Kidney tubule cell (primary cell): ENCODE results near the gene BBOF1.

Experiments used
- DNase-seq: peaks from one replicate; pipeline ENCODE4 v3.0.0-alpha.2; 2018; ENCODE audit warnings: low spot score

The BBOF1 gene

DNA sequence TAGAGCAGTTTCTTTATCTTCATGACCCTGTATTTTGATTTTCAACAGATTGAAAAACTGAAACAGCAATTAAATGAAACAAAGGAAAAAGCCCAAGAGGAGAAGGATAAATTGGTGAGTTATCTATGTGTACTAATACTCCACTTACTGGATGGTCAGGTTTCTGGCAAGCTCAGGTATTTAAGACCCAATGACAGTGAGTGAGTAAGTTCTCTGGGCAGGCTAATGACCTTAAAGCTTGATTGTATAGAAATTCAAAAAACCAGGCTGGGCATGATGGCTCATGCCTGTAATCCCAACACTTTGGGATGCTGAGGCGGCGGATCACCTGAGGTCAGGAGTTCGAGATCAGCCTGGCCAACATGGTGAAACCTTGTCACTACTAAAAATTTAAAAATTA, 10.0 kb downstream of the BBOF1 start:
- no peak for DNase-seq

DNA sequence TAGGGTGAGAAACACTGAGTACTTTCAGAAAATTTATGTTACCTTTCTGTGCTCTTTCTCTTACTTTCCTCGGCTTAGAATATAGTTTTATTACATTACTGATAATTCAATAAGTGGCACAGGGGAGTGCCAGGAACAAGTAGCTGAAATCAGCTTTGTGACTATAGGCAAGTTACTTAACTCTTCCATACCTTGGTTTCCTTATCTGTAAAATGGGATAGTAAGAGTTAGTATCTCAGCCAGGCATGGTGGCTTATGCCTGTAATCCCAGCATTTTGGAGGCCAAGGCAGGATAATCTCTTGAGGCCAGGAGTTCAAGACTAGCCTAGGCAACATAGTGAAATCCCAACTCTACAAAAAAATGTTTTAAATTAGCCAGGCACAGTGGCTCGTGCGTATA, 15.4 kb downstream of the BBOF1 start:
- DNase-seq = no peak

DNA sequence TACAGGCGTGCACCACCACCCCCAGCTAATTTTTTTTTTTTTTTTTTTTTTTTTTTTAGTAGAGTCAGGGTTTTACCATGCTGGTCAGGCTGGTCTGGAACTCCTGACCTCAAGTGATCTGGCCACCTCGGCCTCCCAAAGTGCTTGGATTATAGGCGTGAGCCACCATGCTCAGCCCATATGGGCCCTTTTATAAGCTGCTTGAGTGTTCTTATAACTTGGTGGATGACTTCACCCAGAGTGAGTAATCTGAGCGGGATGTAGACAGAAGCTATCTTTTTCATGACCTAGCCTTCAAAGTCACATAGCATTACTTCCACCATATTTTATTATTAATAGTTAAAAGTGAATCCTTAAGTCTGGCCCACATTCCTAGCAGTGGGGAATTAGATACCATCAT, 16.4 kb downstream of the BBOF1 start:
- DNase-seq = peak; percentile 53

- DNase-seq = peak; percentile 71
These were observed 19.1 kb downstream of the BBOF1 start for GRCh38 chr14:74038020-74038859.

- no peak for DNase-seq
These were observed 23.1 kb downstream of the BBOF1 start for GRCh38 chr14:74042296-74042695.

- no peak for DNase-seq
These were observed 26.4 kb downstream of the BBOF1 start for GRCh38 chr14:74045522-74045921.

DNA sequence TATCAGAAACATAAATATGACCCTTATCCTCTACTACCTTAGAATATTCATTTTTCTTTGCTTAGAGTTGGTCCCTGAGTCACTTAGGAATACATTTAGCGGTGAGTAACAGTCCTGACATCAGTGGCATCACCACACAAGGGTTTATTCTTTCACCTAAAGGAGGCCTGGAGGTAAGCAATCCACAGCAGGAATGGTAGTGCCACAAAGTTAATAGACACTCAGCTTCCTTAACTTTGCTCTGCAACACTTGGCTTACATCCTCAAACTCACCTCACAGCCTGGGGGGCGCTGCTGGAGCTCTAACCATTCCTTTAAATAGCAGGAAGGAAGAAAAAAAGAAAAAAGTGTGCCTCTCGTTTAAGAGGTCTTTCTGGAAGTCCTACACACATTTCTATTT, 29.1 kb downstream of the BBOF1 start:
- peak; percentile 93 for DNase-seq

DNA sequence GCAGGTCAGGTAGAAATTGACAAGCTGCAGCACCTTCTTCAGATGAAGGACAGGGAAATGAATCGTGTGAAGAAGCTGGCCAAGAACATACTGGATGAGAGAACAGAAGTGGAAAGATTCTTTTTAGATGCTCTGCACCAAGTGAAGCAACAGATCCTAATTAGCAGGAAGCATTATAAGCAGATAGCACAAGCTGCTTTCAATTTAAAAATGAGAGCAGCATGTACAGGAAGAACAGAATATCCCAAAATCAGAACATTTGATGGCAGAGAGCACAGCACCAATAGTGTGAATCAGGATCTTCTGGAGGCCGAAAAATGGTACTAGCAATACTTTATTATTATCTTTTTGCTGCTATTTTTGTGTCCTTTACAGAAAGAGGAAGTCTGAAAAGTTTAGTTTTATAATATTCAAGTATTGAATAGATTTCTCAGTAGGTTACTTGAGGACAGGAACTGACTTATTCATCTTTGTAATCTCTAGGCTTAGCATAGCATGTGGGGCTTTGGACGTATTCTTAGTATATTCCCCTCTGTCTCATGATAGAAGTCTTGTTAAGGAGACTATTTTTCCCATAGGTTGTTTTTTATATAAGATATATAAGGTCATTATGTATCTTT, 30.8 kb downstream of the BBOF1 start:
- no peak for DNase-seq

DNA sequence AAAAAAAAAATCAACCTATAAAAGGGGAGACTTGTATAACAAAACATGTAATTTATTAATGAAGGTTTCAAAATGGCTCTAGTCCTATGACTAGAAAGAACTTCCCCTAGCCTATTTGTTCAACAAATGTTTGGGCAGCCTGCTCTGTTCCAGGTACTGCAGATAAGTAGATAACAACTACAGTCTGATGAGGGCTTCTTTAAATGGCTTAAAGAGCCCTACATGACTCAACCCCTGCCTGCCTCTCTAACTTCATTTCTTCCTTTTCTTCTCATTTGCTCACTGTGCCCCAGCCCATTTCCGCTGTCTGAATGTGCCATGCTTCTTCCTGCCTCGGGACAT, 43.6 kb downstream of the BBOF1 start:
- DNase-seq = peak; percentile 14

- DNase-seq = no peak
These were observed 45.3 kb downstream of the BBOF1 start for GRCh38 chr14:74064426-74064825.

DNA sequence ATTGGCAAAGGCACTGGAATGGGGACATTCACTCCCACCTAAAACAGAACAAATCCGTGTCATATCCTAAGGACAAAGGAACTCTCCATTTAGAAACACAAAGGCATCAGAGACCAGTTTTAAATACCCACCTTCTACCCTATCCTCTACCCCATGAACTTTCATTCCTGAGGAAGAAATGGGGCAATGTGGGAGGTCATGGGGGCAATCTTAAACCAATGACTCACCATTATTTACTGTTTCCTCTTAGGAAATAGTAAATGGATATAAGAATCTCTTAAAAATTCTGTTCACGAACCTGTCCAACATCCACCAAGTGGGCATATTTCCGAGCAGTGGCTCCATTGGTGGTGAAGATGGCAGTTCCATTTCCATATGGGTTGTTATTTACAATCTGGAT, 45.7 kb downstream of the BBOF1 start:
- DNase-seq = no peak

DNA sequence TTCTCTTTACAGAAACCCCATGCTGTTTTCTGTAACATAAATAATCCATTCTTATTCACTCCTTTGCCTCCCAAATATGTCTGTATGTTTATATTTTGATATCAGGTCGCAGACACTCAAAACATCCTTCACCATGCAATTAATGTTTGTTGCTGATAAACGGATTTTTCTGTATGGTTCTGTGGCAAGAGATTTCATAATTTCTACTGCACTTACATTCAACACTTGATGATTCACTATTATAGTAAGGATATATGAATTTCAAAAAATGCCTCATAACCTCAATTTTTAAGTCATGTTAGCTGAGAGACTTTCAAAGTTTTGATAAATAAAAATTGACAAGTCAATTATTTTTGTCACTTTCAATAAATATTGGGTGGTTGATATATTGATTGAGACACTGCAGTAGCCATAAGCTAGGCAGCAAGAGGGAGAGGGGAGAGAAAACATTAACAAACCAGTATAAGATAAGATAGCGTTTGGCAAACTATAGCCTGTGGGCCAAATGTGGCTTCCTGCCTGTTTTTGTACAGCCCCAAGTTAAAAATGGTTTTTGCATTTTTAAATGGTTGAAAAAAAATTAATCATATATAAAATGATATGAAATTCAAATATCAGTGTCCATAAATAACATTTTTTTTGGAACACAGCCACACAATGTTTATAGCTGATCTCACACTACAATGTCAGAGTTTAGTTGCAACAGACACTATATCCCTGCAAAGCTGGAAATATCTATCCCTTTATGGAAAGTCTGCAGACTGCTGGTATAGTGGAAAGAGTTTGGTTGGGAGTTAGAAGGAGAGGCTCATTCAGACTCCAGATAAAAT, 46.8 kb downstream of the BBOF1 start:
- no peak for DNase-seq

DNA sequence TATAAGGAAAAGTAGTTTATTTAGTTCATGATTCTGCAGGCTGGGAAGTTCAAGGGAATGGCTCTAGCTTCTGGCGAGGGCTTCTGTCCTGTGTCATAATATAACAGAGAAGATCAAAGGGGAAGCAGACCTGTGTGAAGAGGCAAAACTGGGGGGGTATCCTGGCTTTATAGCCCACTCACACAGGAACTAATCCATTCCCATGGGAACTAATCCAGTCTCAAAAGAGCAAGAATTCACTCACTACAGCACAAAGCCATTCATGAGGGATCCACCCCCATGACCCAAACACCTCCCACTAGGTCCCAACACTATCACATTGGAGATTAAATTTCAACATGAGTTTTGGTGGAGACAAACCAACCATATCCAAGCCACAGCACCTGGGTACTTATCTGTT, 58.3 kb downstream of the BBOF1 start:
- no peak for DNase-seq

- DNase-seq = peak; percentile 55
These were observed 61.8 kb downstream of the BBOF1 start for GRCh38 chr14:74080820-74081460.

- DNase-seq = no peak
These were observed 62.3 kb downstream of the BBOF1 start for GRCh38 chr14:74081491-74081890.

GRCh38 chr14:74083161-74083560, 64.0 kb downstream of the BBOF1 start:
- DNase-seq = no peak

DNA sequence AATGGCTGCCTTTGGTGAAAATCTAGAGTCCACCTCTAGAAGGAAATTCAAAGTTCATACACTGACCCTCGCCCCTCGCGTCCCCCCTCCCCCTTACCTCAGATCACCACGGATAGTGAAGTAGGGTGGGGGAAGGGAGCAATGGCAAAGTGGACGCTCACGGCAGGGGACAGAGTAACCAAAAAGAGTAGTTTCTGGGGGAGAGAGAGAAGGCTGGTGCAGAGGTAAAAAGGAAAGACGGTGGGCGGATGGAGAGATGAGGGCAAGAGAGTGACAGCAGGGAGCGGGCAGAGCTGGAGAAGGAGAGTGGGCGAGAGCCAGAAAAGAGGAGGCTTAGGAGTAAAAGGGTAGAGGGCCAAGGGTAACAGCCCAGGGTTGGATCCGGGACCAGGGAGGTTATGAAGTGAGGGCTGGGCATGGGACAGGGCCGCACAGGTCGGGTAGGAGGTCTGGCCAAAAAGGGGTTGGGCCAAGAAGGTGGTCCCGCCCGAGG, 64.7 kb downstream of the BBOF1 start:
- no peak for DNase-seq

GRCh38 chr14:74084277-74085046, 65.3 kb downstream of the BBOF1 start, which contains the start of the genes ALDH6A1 and LIN52:
Gene ALDH6A1 (minus strand): TSS chr14:74084453. CDS start chr14:74084394, 59 bp downstream.
Gene LIN52 (plus strand): TSS chr14:74084956. CDS start chr14:74084975, 19 bp downstream.
- DNase-seq = peak; percentile 100

- DNase-seq = peak; percentile 67
These were observed 66.0 kb downstream of the BBOF1 start for GRCh38 chr14:74085047-74085637.

- peak; percentile 10 for DNase-seq
These were observed 66.7 kb downstream of the BBOF1 start for GRCh38 chr14:74085828-74086227.
